OCI-LY1 (cell line): ENCODE measurements around the gene SH3BGR.
A peak's percentile ranks its signal among the peaks of the same experiment; 100 is the strongest.

ENCODE experiments used
- H2AFZ ChIP-seq: fragments of 200-600 bp; sonication (generic), shearing (Covaris generic); 2 replicates; pipeline ENCODE4 v1.6.0; 2014; ENCODE audit warnings: antibody characterized with exemption, mild to moderate bottlenecking, low read length
- H3F3A ChIP-seq: fragments of 200-600 bp; sonication (generic), shearing (Covaris generic); 2 replicates; pipeline ENCODE4 v1.6.0; 2014; ENCODE audit warnings: mild to moderate bottlenecking, antibody characterized with exemption, low read length, moderate library complexity; ENCODE audit not compliant: insufficient read depth
- H3K27ac ChIP-seq: fragments of 200-600 bp; sonication (generic); 2 replicates; pipeline ENCODE4 v1.5.1; 2014; ENCODE audit warnings: low read length, mixed run types, mild to moderate bottlenecking, low read depth; ENCODE audit not compliant: poor library complexity, severe bottlenecking
- H3K27me3 ChIP-seq: fragments of 200-600 bp; sonication (generic); 2 replicates; pipeline ENCODE4 v1.6.0; 2014; ENCODE audit warnings: antibody characterized with exemption, mild to moderate bottlenecking, low read length, moderate library complexity; ENCODE audit not compliant: insufficient read depth
- H3K36me3 ChIP-seq: fragments of 200-600 bp; sonication (generic); 2 replicates; pipeline ENCODE4 v1.6.1; 2014; ENCODE audit warnings: mild to moderate bottlenecking, antibody characterized with exemption, low read length, moderate library complexity, mixed read lengths; ENCODE audit not compliant: insufficient read depth
- H3K4me1 ChIP-seq: fragments of 200-600 bp; sonication (generic); 2 replicates; pipeline ENCODE4 v1.5.1; 2014; ENCODE audit warnings: mild to moderate bottlenecking, low read length, moderate library complexity; ENCODE audit not compliant: insufficient read depth, severe bottlenecking
- H3K4me2 ChIP-seq: fragments of 200-600 bp; sonication (generic), shearing (Covaris generic); 2 replicates; pipeline ENCODE4 v1.6.1; 2014; ENCODE audit warnings: low read length
- H3K4me3 ChIP-seq: fragments of 200-600 bp; sonication (generic); 2 replicates; pipeline ENCODE4 v1.5.1; 2014; ENCODE audit warnings: low read length, low read depth, mild to moderate bottlenecking, mixed read lengths; ENCODE audit not compliant: poor library complexity, severe bottlenecking
- H3K79me2 ChIP-seq: fragments of 200-600 bp; shearing (Covaris generic); 2 replicates; pipeline ENCODE4 v1.6.1; 2016; ENCODE audit warnings: mixed run types, low read length, mixed read lengths; ENCODE audit not compliant: insufficient read depth
- H3K9ac ChIP-seq: fragments of 200-600 bp; sonication (generic), shearing (Covaris generic); 2 replicates; pipeline ENCODE4 v1.6.1; 2014; ENCODE audit warnings: mild to moderate bottlenecking, low read length, mixed read lengths
- H3K9me2 ChIP-seq: fragments of 200-600 bp; sonication (generic), shearing (Covaris generic); 2 replicates; pipeline ENCODE4 v1.6.1; 2014; ENCODE audit warnings: low read depth, mild to moderate bottlenecking, low read length, mixed read lengths
- H3K9me3 ChIP-seq: fragments of 200-600 bp; shearing (Covaris generic); 2 replicates; pipeline ENCODE4 v1.6.1; 2014; ENCODE audit warnings: low read length, mixed read lengths
- H4K20me1 ChIP-seq: fragments of 200-600 bp; sonication (generic), shearing (Covaris generic); 2 replicates; pipeline ENCODE4 v1.6.0; 2016; ENCODE audit warnings: mild to moderate bottlenecking, low read length; ENCODE audit not compliant: insufficient read depth
- EZH2 ChIP-seq: fragments of 200-600 bp; sonication (generic), shearing (Covaris generic); IDR thresholded peaks from 2 replicates; pipeline ENCODE4 v1.8.0; 2017; ENCODE audit warnings: borderline replicate concordance, mixed run types, mild to moderate bottlenecking, antibody characterized with exemption, low read length, moderate library complexity, mixed read lengths
- TF ChIP-seq, protein P1 (sequence below): fragments of 200-600 bp; sonication (generic), shearing (Covaris generic); IDR thresholded peaks from 2 replicates; pipeline ENCODE4 v1.5.1; 2017; ENCODE audit warnings: mild to moderate bottlenecking, antibody characterized with exemption, low read length, moderate library complexity, mixed read lengths

SH3BGR gene

DNA sequence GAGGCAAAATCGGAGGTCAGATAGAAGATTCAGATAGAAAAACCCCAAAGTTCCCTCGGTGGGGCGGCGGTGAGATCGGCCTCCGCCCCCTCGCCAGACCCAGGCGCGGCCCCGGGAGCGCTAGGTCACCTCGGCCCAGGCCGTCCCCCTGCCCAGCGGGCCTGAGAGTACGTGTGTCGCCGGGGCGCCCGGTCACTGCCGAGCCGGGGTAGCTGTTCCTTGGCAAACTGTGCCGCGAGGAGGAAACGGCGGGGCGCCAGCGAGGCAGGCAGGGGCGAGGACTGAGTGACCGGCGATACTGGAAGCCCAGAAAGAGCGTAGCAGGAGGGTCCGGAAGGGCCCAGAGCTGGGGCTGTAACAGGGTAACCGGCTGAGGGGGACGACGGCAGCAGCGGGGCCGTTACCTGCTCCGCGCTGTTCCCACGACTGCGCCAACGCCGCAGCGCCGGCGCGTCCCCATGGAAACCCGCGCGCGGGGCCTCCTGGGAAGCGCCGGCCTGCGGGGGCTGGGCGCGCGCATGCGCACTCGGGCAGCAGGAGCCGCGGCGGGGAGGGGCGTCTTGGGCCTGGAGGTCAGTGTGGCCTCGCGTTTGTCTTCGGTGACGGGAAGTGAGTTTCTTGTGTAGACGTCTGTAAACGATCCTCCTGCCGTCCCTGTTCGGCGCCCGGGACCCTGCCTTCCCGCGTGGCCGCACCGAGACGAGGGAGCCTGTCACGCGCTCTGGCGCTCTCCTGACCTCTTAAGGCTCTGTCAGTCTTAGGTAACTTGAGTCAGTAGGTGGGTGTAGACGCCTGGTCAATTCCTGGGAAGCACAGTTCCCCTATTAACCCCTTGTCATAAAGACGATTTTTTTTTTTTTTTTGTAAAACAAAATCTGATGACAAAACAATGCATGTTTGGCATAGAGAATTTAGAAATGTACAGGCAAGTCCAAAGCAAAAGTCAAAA lies 6.2 kb upstream of the SH3BGR start, which contains the start of gene LCA5L:
Gene LCA5L (minus strand): TSS at position 458 of the 949 bp plus-strand sequence. CDS start 17,285 bp downstream, outside the sequence.
- H3K27ac ChIP-seq = no peak within 1 kb of the TSS
- H3F3A ChIP-seq = no peaks in the 10 kb centered on the region
- TF ChIP-seq EZH2 = no peak
- TF ChIP-seq, protein P1, sequence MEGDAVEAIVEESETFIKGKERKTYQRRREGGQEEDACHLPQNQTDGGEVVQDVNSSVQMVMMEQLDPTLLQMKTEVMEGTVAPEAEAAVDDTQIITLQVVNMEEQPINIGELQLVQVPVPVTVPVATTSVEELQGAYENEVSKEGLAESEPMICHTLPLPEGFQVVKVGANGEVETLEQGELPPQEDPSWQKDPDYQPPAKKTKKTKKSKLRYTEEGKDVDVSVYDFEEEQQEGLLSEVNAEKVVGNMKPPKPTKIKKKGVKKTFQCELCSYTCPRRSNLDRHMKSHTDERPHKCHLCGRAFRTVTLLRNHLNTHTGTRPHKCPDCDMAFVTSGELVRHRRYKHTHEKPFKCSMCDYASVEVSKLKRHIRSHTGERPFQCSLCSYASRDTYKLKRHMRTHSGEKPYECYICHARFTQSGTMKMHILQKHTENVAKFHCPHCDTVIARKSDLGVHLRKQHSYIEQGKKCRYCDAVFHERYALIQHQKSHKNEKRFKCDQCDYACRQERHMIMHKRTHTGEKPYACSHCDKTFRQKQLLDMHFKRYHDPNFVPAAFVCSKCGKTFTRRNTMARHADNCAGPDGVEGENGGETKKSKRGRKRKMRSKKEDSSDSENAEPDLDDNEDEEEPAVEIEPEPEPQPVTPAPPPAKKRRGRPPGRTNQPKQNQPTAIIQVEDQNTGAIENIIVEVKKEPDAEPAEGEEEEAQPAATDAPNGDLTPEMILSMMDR = peak; percentile 17; the same call in 1 of the 2 replicates
- peak within 1 kb of the TSS; percentile 84; the same call in 1 of the 2 replicates for H2AFZ ChIP-seq
- no peaks in the 10 kb centered on the region for H3K9me3 ChIP-seq
- H3K79me2 ChIP-seq = no peaks in the 10 kb centered on the region
- 0 out of 2 replicates have a peak, but pooled peaks cover 6% of the 10 kb centered on the region for H3K27me3 ChIP-seq
- H3K9ac ChIP-seq = peak within 1 kb of the TSS; percentile 73
- no peaks in the 10 kb centered on the region for H4K20me1 ChIP-seq
- no peaks in the 10 kb centered on the region for H3K36me3 ChIP-seq
- peak within 1 kb of the TSS; percentile 86 for H3K4me2 ChIP-seq
- H3K9me2 ChIP-seq = no peaks in the 10 kb centered on the region
- H3K4me3 ChIP-seq = peak within 1 kb of the TSS; percentile 75
- H3K4me1 ChIP-seq = peaks cover 16% of the 10 kb centered on the region

DNA sequence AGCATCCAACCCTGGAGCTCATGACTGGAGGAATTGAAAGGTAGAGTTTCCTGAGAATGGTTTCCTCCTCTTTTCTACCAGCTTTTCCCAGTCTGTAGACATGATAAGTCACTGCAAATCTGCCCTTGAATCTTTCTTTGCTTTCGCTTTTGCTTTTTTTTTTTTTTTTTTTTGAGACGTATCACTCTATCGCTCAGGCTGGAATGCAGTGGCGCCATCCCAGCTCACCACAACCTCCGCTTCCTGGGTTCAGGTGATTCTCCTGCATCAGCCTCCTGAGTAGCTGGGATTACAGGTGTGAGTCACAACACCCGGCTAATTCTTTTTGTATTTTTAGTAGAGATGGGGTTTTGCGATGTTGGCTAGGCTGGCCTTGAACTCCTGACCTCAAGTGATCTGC lies 4.5 kb upstream of the SH3BGR start:
- Histone ChIP-seq H3K36me3 (no peaks in the 10 kb centered on the region), H3K27ac (no peak overlapping the region), H3K9me3 (no peaks in the 10 kb centered on the region), H3K27me3 (0 out of 2 replicates have a peak, but pooled peaks cover 6% of the 10 kb centered on the region), H3K4me2 (no peak overlapping the region), H3K4me1 (peaks cover 16% of the 10 kb centered on the region), H4K20me1 (no peaks in the 10 kb centered on the region), H3F3A (no peaks in the 10 kb centered on the region), H3K79me2 (no peaks in the 10 kb centered on the region), H3K9ac (no peak overlapping the region), H3K4me3 (no peak overlapping the region), H3K9me2 (no peaks in the 10 kb centered on the region), H2AFZ (no peak overlapping the region)
- no peak for TF ChIP-seq EZH2

DNA sequence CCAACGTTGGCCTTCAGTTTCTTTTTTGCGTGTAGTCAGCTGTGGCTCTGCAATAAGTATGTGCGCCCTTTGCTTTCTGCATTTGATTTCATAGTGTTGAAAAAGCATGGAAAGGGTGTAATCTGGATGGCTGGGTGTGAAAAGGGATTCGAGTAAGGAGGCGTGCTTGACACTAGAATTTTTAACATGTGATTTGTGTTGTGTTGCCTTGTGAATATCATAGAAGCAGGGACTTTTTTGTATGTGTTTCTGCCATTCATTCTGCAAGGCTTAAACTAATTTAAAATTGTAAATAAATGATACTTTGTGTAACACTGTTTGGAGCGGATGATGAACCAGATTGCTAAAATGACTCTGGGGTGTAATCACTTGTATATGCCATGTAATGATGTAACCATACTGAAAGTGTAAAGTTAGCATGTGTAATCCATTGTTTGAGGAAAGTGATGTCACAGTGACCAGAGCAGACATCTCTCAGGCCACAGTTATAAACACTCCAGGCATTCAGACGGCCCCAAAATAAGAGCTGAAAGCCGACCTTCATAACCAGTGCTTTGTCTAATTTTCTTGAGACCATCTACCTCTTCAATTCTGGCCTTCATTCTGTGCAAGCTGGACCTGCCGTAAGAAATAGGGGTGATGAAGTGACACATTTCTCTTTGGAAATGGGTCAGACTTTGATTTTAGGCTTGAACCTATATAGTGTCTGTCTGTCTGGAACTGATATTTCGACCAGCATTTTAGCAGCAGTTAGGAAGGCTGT lies 618 bp downstream of the SH3BGR start:
- no peak overlapping the region for H3K9ac ChIP-seq
- no peak overlapping the region for H3K4me2 ChIP-seq
- H3K36me3 ChIP-seq = no peaks in the 10 kb centered on the region
- peaks cover 6% of the 10 kb centered on the region; the same call in 1 of the 2 replicates for H3K27me3 ChIP-seq
- no peak overlapping the region for H3K27ac ChIP-seq
- H3F3A ChIP-seq = no peaks in the 10 kb centered on the region
- TF ChIP-seq EZH2 = no peak
- TF ChIP-seq, protein P1 = no peak
- H2AFZ ChIP-seq = no peak overlapping the region
- no peaks in the 10 kb centered on the region for H3K9me2 ChIP-seq
- H3K4me3 ChIP-seq = no peak overlapping the region
- no peaks in the 10 kb centered on the region for H3K4me1 ChIP-seq
- no peaks in the 10 kb centered on the region for H4K20me1 ChIP-seq
- H3K79me2 ChIP-seq = no peaks in the 10 kb centered on the region
- H3K9me3 ChIP-seq = no peaks in the 10 kb centered on the region
